ENCODE data around the gene KCNH4.
"Not testable (repeated sequence)": the region's sequence is repeated elsewhere in the genome, so short reads cannot be mapped to it uniquely, and the experiment has no call there.

KCNH4 gene

GRCh38 chr17:42178817-42179216 is 2.1 kb downstream of the KCNH4 start:
- no peak for DNase-seq (ENCODE audit: low read depth in 2 of 2)

- DNase-seq (ENCODE audit: low read depth in 2 of 2) = no peak
Observed at GRCh38 chr17:42177684-42178083, 3.3 kb downstream of the KCNH4 start.

GRCh38 chr17:42174126-42174783 is 6.7 kb downstream of the KCNH4 start:
- no peak for DNase-seq (ENCODE audit: low read depth in 2 of 2)

- no peak for DNase-seq (ENCODE audit: low read depth in 2 of 2)
Observed at GRCh38 chr17:42171831-42172230, 9.1 kb downstream of the KCNH4 start.

- DNase-seq (ENCODE audit: low read depth in 2 of 2) = no peak
Observed at GRCh38 chr17:42169351-42169750, 11.6 kb downstream of the KCNH4 start.

- no peak for DNase-seq (ENCODE audit: low read depth in 2 of 2)
Observed at GRCh38 chr17:42167807-42168206, 13.1 kb downstream of the KCNH4 start.

GRCh38 chr17:42166196-42166763 is 14.7 kb downstream of the KCNH4 start:
- no peak for DNase-seq (ENCODE audit: low read depth in 2 of 2)

GRCh38 chr17:42165751-42166150 is 15.2 kb downstream of the KCNH4 start:
- DNase-seq (ENCODE audit: low read depth in 2 of 2) = no peak

- DNase-seq (ENCODE audit: low read depth in 2 of 2) = no peak
Observed at GRCh38 chr17:42163696-42164407, 17.1 kb downstream of the KCNH4 start.

GRCh38 chr17:42163113-42163512 is 17.8 kb downstream of the KCNH4 start:
- DNase-seq (ENCODE audit: low read depth in 2 of 2) = peak in 1 of 2 donors; percentile 58

- no peak for DNase-seq (ENCODE audit: low read depth in 2 of 2)
Observed at GRCh38 chr17:42160531-42160910, 20.4 kb downstream of the KCNH4 start.

GRCh38 chr17:42159796-42160530 is 21.0 kb downstream of the KCNH4 start:
- no peak for DNase-seq (ENCODE audit: low read depth in 2 of 2)

- DNase-seq (ENCODE audit: low read depth in 2 of 2) = no peak
Observed at GRCh38 chr17:42155614-42156045, 25.3 kb downstream of the KCNH4 start.

GRCh38 chr17:42153919-42154742 is 26.8 kb downstream of the KCNH4 start:
- no peak for DNase-seq (ENCODE audit: low read depth in 2 of 2)

GRCh38 chr17:42146911-42147607 is 33.9 kb downstream of the KCNH4 start:
- DNase-seq (ENCODE audit: low read depth in 2 of 2) = no peak

GRCh38 chr17:42143138-42143537 is 37.8 kb downstream of the KCNH4 start:
- DNase-seq (ENCODE audit: low read depth in 2 of 2) = not testable (repeated sequence)

- DNase-seq (ENCODE audit: low read depth in 2 of 2) = no peak
Observed at GRCh38 chr17:42142371-42142896, 38.5 kb downstream of the KCNH4 start.

- DNase-seq (ENCODE audit: low read depth in 2 of 2) = no peak
Observed at GRCh38 chr17:42141382-42141781, 39.6 kb downstream of the KCNH4 start.

- not testable (repeated sequence) for DNase-seq (ENCODE audit: low read depth in 2 of 2)
Observed at GRCh38 chr17:42140690-42141089, 40.3 kb downstream of the KCNH4 start.

- no peak for DNase-seq (ENCODE audit: low read depth in 2 of 2)
Observed at GRCh38 chr17:42138749-42139492, 42.0 kb downstream of the KCNH4 start.
